Pancreas (tissue), 10 donors: Measurements from ENCODE around the gene TRAPPC3. TPM values are rescaled to one million over a fixed set of nuclear protein-coding genes. Genes with fewer than 3 reads are reported as not detected.
A peak's percentile ranks its signal among the peaks of the same experiment; 100 is the strongest.

Experiments
- ATAC-seq, 4 donors: fragments of 200-7000 bp; cut with Tn5 transposase; one replicate each; pipeline versions ENCODE4 v1.8.0 to v1.9.1; 2020; ENCODE audit warnings: mild to moderate bottlenecking in 4 of 4, moderate library complexity in 4 of 4
- DNase-seq, 6 donors: peaks; one replicate each; pipeline ENCODE4 v3.0.0-alpha.2; 2020
- FAIRE-seq: peaks from 2 replicates; lab custom pipeline; 2012; peaks lifted over from hg19 to GRCh38; lab: Jason Lieb, UNC
- H3K27ac ChIP-seq, 4 donors: fragments of 200-600 bp; sonication (generic); 1 replicate in 3 of 4; 2 replicates in 1 of 4; pipeline versions ENCODE4 v1.5.0 to v1.8.0; 2020
- H3K27me3 ChIP-seq, 4 donors: fragments of 200-600 bp; one replicate each; pipeline ENCODE4 v1.8.0; 2021
- H3K36me3 ChIP-seq, 3 donors: fragments of 200-600 bp; sonication (generic) in 1 of 3; one replicate each; pipeline versions ENCODE4 v1.5.0 to v1.8.0; 2020 to 2021
- H3K4me1 ChIP-seq, 3 donors: fragments of 200-600 bp; one replicate each; pipeline ENCODE4 v1.8.0; 2021
- H3K4me3 ChIP-seq, 4 donors: fragments of 200-600 bp; sonication (generic) in 2 of 4; one replicate each; pipeline versions ENCODE4 v1.5.0 to v1.8.0; 2020 to 2021
- H3K9me3 ChIP-seq, 4 donors: fragments of 200-600 bp; one replicate each; pipeline ENCODE4 v1.8.0; 2021
- CTCF ChIP-seq, 4 donors: fragments of 200-600 bp; sonication (generic) in 3 of 4; IDR thresholded peaks; one replicate each; pipeline versions ENCODE4 v1.5.0 to v1.8.0; 2021; ENCODE audit warnings: antibody characterized with exemption in 4 of 4
- WGBS, 2 donors: extraction: QIAGEN DNeasy Blood & Tissue Kit; methylation state at CpG; one replicate each; pipeline ENCODE4 v1.1.7; 2013; 5-methylcytosine and 5-hydroxymethylcytosine counted together
- intact Hi-C, 3 donors: fragments of 100-400 bp; cut with DNase I; formaldehyde crosslinking; loops; one replicate each; pipeline versions ENCODE4 v1.11.1 to v1.14.2; 2022
- polyA plus RNA-seq, 2 donors: library from polyadenylated mRNA; stranded (reverse); fragments of 200-250 nt; gene quantifications; one replicate each; pipeline ENCODE4 v1.2.3, GENCODE V29; 2013
- total RNA-seq, 6 donors: library from RNA; stranded (reverse); fragmentation: NEBNext Ultra II Directional in 4 of 6; extraction: Animal tissue kit (Norgen Biotek cat#: 25700) in 4 of 6; gene quantifications; one replicate each; pipeline versions ENCODE4 v1.2.1 to v1.2.4, GENCODE V29; 2021 to 2023
- donor health status: healthy with polysubstance abuse.
- donor health status: DM: no; HTN: no; CAD: no; lungs with moderate emphysema.
- donor health status: DM: no; HTN: no; CAD: no.
- donor health status: control.
- donor health status: control.
- donor health status: Bipolar disorder and iron deficiency.
- donor health status: DM: yes; HTN: yes; CAD: no.
- donor health status: DM: no; HTN: no; CAD: no.
- donor health status: DM: no; HTN: no; CAD: no.
- donor health status: DM: yes; HTN: yes; CAD: no.

Gene TRAPPC3
- total and polyA plus RNA-seq, 8 donors, result 21.8 to 41.5 (median 27.0) TPM

GRCh38 chr1:36176106-36176949 is 27.0 kb upstream of the TRAPPC3 start:
- Histone ChIP-seq H3K27ac (no peak overlapping the region), H3K4me1 (peaks cover 0 to 11% (median 9%) of the 10 kb centered on the region in 3 donors), H3K36me3 (peaks cover 0 to 32% (median 8%) of the 10 kb centered on the region in 3 donors), H3K4me3 (no peak overlapping the region), H3K27me3 (no peaks in the 10 kb centered on the region), H3K9me3 (no peaks in the 10 kb centered on the region)
- DNase-seq (no peak), ATAC-seq (no peak), FAIRE-seq (no peak)
- WGBS, 2 donors, result 88 to 91% methylated on average over 69 to 76 of the region's 76 CpGs
- no peak for TF ChIP-seq CTCF (IDR thresholded peaks at IDR 0.05)
- intact Hi-C loops, result no loop called here

DNA sequence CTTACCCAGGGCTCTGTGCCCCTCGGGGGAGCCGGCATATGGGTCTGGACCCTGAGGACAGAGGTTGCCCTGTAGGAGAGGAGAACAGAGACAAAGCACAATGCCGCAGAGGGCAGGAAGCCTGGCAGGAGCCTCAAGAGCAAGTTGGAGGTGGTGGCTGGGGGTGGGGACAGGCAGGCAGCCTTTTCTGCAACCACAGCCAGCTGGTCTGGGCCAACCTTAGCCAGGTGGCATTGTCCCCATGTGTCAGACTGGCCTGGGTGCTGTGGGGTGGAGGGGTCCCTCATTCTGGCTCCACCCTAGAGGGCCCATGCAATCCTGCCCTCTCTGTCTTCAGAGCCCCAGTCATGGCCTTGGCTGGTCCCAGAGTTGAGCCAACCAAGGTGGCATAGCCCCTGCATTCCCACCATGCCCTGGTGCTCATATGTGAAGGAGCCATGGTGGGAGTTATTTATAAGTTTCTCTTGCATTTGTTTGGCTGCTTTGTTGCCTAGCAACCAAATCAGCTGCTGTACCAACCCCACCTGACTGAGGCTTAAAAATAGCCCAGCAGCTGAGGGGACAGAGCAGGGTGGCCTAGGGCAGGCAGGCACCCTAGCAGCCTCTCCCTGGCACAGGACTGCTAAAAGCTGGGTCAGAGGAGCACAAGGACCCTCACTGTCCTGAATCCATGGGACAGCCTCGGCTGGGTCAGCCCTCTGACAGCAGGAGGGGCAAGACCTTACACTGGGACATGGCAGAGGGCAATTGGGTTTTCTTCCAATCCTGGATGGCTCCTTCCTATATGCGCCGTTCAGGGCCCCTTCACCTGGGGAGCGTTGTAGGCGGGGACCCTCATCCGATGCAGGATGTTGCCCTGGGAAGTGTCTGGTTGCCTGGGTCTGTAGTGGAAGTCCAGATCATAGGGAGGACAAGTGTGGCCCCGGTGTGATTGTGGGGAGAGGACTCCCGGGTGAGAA is 26.1 kb upstream of the TRAPPC3 start:
- peaks cover 0 to 11% (median 9%) of the 10 kb centered on the region in 3 donors for H3K4me1 ChIP-seq
- no peak for FAIRE-seq
- peak; percentile 49 to 67 (median 64) for ATAC-seq
- H3K36me3 ChIP-seq, result peaks cover 0 to 33% (median 8%) of the 10 kb centered on the region in 3 donors
- H3K27me3 ChIP-seq, result no peaks in the 10 kb centered on the region
- WGBS, 2 donors, result 70 to 80% methylated on average over 11 of the region's 11 CpGs
- no peak overlapping the region for H3K4me3 ChIP-seq
- intact Hi-C loops, result no loop called here
- no peaks in the 10 kb centered on the region for H3K9me3 ChIP-seq
- peak; percentile 52 to 85 (median 67) for DNase-seq
- peak overlapping the region; percentile 4 to 34 (median 14) for H3K27ac ChIP-seq
- no peak for TF ChIP-seq CTCF (IDR thresholded peaks at IDR 0.05)

- no peak for DNase-seq
- TF ChIP-seq CTCF (IDR thresholded peaks at IDR 0.05), result no peak
- Histone ChIP-seq H3K4me1 (peaks cover 0 to 11% (median 9%) of the 10 kb centered on the region in 3 donors), H3K4me3 (no peak overlapping the region), H3K9me3 (no peaks in the 10 kb centered on the region), H3K36me3 (peaks cover 0 to 33% (median 8%) of the 10 kb centered on the region in 3 donors), H3K27me3 (no peaks in the 10 kb centered on the region), H3K27ac (peak overlapping the region; percentile 4 to 34 (median 14))
- intact Hi-C loops, result no loop called here
- 53 to 68% methylated on average over 8 to 11 of the region's 11 CpGs for WGBS, 2 donors
- FAIRE-seq, result no peak
- ATAC-seq, result no peak
Measured at GRCh38 chr1:36174713-36175112, 25.4 kb upstream of the TRAPPC3 start.

- FAIRE-seq (no peak), ATAC-seq (no peak), DNase-seq (no peak)
- H3K27ac ChIP-seq, result no peak overlapping the region
- no peak for TF ChIP-seq CTCF (IDR thresholded peaks at IDR 0.05)
- intact Hi-C loops, result no loop called here
- 79 to 88% methylated on average over 2 of the region's 2 CpGs for whole genome bisulfite sequencing, 2 donors
- H3K36me3 ChIP-seq, result peaks cover 0 to 30% (median 8%) of the 10 kb centered on the region in 3 donors
- no peaks in the 10 kb centered on the region for H3K27me3 ChIP-seq
- peaks cover 0 to 11% (median 9%) of the 10 kb centered on the region in 3 donors for H3K4me1 ChIP-seq
- no peak overlapping the region for H3K4me3 ChIP-seq
- no peaks in the 10 kb centered on the region for H3K9me3 ChIP-seq
Measured at GRCh38 chr1:36172983-36173382, 23.7 kb upstream of the TRAPPC3 start.
